ENCODE measurements around the gene REEP5.

- TF ChIP-seq, protein P1, sequence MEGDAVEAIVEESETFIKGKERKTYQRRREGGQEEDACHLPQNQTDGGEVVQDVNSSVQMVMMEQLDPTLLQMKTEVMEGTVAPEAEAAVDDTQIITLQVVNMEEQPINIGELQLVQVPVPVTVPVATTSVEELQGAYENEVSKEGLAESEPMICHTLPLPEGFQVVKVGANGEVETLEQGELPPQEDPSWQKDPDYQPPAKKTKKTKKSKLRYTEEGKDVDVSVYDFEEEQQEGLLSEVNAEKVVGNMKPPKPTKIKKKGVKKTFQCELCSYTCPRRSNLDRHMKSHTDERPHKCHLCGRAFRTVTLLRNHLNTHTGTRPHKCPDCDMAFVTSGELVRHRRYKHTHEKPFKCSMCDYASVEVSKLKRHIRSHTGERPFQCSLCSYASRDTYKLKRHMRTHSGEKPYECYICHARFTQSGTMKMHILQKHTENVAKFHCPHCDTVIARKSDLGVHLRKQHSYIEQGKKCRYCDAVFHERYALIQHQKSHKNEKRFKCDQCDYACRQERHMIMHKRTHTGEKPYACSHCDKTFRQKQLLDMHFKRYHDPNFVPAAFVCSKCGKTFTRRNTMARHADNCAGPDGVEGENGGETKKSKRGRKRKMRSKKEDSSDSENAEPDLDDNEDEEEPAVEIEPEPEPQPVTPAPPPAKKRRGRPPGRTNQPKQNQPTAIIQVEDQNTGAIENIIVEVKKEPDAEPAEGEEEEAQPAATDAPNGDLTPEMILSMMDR (IDR thresholded peaks at IDR 0.05) = no peak
- no peak for TF ChIP-seq GABPA (IDR thresholded peaks at IDR 0.05; ENCODE audit: low read depth)
- no peak for TF ChIP-seq POLR2AphosphoS5 (IDR thresholded peaks at IDR 0.05; ENCODE audit: low read depth, low read length)
- TF ChIP-seq ELF1 (IDR thresholded peaks at IDR 0.05) = no peak
- TF ChIP-seq TAF1 (IDR thresholded peaks at IDR 0.05; ENCODE audit: borderline replicate concordance, low read depth, low read length) = no peak
- no peak for TF ChIP-seq MAX (IDR thresholded peaks at IDR 0.05; ENCODE audit: low read depth)
- TF ChIP-seq, protein P2, sequence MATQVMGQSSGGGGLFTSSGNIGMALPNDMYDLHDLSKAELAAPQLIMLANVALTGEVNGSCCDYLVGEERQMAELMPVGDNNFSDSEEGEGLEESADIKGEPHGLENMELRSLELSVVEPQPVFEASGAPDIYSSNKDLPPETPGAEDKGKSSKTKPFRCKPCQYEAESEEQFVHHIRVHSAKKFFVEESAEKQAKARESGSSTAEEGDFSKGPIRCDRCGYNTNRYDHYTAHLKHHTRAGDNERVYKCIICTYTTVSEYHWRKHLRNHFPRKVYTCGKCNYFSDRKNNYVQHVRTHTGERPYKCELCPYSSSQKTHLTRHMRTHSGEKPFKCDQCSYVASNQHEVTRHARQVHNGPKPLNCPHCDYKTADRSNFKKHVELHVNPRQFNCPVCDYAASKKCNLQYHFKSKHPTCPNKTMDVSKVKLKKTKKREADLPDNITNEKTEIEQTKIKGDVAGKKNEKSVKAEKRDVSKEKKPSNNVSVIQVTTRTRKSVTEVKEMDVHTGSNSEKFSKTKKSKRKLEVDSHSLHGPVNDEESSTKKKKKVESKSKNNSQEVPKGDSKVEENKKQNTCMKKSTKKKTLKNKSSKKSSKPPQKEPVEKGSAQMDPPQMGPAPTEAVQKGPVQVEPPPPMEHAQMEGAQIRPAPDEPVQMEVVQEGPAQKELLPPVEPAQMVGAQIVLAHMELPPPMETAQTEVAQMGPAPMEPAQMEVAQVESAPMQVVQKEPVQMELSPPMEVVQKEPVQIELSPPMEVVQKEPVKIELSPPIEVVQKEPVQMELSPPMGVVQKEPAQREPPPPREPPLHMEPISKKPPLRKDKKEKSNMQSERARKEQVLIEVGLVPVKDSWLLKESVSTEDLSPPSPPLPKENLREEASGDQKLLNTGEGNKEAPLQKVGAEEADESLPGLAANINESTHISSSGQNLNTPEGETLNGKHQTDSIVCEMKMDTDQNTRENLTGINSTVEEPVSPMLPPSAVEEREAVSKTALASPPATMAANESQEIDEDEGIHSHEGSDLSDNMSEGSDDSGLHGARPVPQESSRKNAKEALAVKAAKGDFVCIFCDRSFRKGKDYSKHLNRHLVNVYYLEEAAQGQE (IDR thresholded peaks at IDR 0.05; ENCODE audit: low read depth, low read length) = no peak
- no peak for TF ChIP-seq RAD21 (IDR thresholded peaks at IDR 0.05; ENCODE audit: low read length)
- no peak for TF ChIP-seq GATA2 (CRISPR knock-in tag; IDR thresholded peaks at IDR 0.05)
- no peak for TF ChIP-seq RXRA (IDR thresholded peaks at IDR 0.05; ENCODE audit: borderline replicate concordance, low read depth)
- no peak for TF ChIP-seq RCOR1 (IDR thresholded peaks at IDR 0.05; ENCODE audit: low read length)
Observed at GRCh38 chr5:112940670-112941069, 18.6 kb upstream of the REEP5 start.

All from SK-N-SH (cell line).